Keratinocyte (primary cell): ENCODE measurements around the gene TCF7L2.

ENCODE experiments used
- CTCF ChIP-seq, 3 experiments: IDR thresholded peaks in 1 of 3; conservative IDR thresholded peaks in 1 of 3; optimal IDR thresholded peaks in 1 of 3; 2 replicates in 2 of 3; 3 replicates in 1 of 3; pipeline versions ENCODE3 to v1.5.1; 2011; ENCODE audit warnings: low read length in 3 of 3, mild to moderate bottlenecking in 3 of 3, moderate library complexity in 2 of 3, control low read depth in 1 of 3, inconsistent platforms in 1 of 3; ENCODE audit not compliant: insufficient read depth in 2 of 3; ENCODE audit errors: extremely low read depth in 1 of 3
- EZH2 ChIP-seq: IDR thresholded peaks from one replicate; pipeline ENCODE4 v1.6.1; 2012; ENCODE audit warnings: inconsistent platforms, mild to moderate bottlenecking, low read length, moderate library complexity

GRCh38 chr10:113055458-113055857 lies 105.4 kb downstream of the TCF7L2 start:
- no peak for TF ChIP-seq CTCF (optimal IDR thresholded peaks at IDR 0.05 in 1 of 3, IDR thresholded peaks at IDR 0.05 in 1 of 3, conservative IDR thresholded peaks at IDR 0.05 in 1 of 3; ENCODE audit: extremely low read depth in 1 of 3, insufficient read depth in 2 of 3, low read length in 3 of 3)
- TF ChIP-seq EZH2, result no peak
